Gastrocnemius medialis (tissue), 4 donors: ENCODE data around the gene BBS12. TPM values are rescaled to one million over a fixed set of nuclear protein-coding genes. Genes with fewer than 3 reads are reported as not detected.

Experiments
- ATAC-seq, 2 donors: fragments of 150-250 bp; one replicate each; pipeline ENCODE4 v1.9.1; 2016
- DNase-seq, 2 donors: peaks; one replicate each; pipeline ENCODE4 v3.0.0-alpha.2; 2019
- H3K27ac ChIP-seq, 4 donors: fragments of 200-600 bp; sonication (generic); 1 replicate in 1 of 4; 2 replicates in 3 of 4; pipeline ENCODE4 v1.5.1; 2016 to 2018; ENCODE audit warnings: mild to moderate bottlenecking in 2 of 4, moderate library complexity in 1 of 4
- H3K27me3 ChIP-seq, 3 donors: fragments of 200-600 bp; sonication (generic) in 2 of 3; 1 replicate in 1 of 3; 2 replicates in 2 of 3; pipeline versions ENCODE4 v1.5.1 to v1.6.0; 2016 to 2019; ENCODE audit warnings: mild to moderate bottlenecking in 1 of 3, moderate library complexity in 1 of 3
- H3K36me3 ChIP-seq, 2 donors: fragments of 200-600 bp; sonication (generic) in 1 of 2; one replicate each; pipeline ENCODE4 v1.5.1; 2017 to 2018
- H3K4me1 ChIP-seq, 2 donors: fragments of 200-600 bp; sonication (generic) in 1 of 2; one replicate each; pipeline ENCODE4 v1.5.1; 2016 to 2017; ENCODE audit warnings: mild to moderate bottlenecking in 2 of 2
- H3K4me3 ChIP-seq, 4 donors: fragments of 200-600 bp; sonication (generic) in 3 of 4; 1 replicate in 1 of 4; 2 replicates in 3 of 4; pipeline ENCODE4 v1.5.1; 2016 to 2019; ENCODE audit warnings: mild to moderate bottlenecking in 2 of 4
- H3K9me3 ChIP-seq, 3 donors: fragments of 200-600 bp; sonication (generic) in 2 of 3; 1 replicate in 1 of 3; 2 replicates in 2 of 3; pipeline ENCODE4 v1.5.1; 2016 to 2019
- POLR2A ChIP-seq, 2 donors: fragments of 450-650 bp; IDR thresholded peaks; one replicate each; pipeline ENCODE4 v1.6.1; 2017; ENCODE audit warnings: antibody characterized with exemption in 2 of 2, mild to moderate bottlenecking in 2 of 2, moderate library complexity in 2 of 2
- in situ Hi-C, 4 donors: fragments of 200-750 bp; cut with MboI; loops; one replicate each; pipeline versions ENCODE4 v1.15.0 to v1.8.0; 2017; ENCODE audit warnings: low sequenced_read_pairs in 4 of 4
- intact Hi-C: fragments of 100-400 bp; cut with DNase I; formaldehyde crosslinking; loops from one replicate; pipeline ENCODE4 v1.15.1; 2023; ENCODE audit warnings: low total_unique reads
- total RNA-seq, 4 donors: library from RNA; depleted of rRNA; stranded (reverse); fragments of >200 nt; gene quantifications; one replicate each; pipeline versions ENCODE4 v1.1.0 to v1.2.3, GENCODE V29; 2016
- TF ChIP-seq, protein P1 (sequence below), 5 experiments: fragments of 450-650 bp in 3 of 5; fragments of 200-600 bp in 2 of 5; sonication (generic) in 2 of 5; IDR thresholded peaks in 4 of 5; conservative IDR thresholded peaks in 1 of 5; 1 replicate in 4 of 5; 2 replicates in 1 of 5; pipeline ENCODE4 v1.5.1; 2016 to 2019; ENCODE audit warnings: antibody characterized with exemption in 5 of 5, mild to moderate bottlenecking in 3 of 5, moderate library complexity in 3 of 5

BBS12 gene
- total RNA-seq, 4 donors from 2014 or later: 0.61 to 1.9 (median 1.3) TPM

DNA sequence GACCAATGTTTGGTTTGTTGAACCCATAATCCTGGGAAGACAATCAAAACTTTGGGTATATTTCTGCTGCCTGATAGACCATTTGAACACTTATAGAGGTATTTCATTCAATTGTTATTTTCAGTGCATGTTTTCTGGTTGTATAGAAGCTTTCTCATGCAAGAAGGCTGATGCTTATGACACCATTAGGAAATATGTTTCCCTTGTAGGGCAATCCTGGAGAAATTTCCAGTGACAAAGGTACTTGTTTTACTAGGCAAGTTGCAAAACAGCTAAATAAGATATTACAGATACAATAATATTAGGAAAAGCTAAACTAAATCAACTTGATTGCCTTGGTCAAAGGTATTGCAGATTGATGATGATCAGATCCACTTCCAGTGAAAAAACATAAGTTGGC is 61.3 kb downstream of the BBS12 start:
- in situ Hi-C loops: no loop called here
- ATAC-seq: no peak

More for the DNA sequence above, 61.3 kb downstream of the BBS12 start:
- Histone ChIP-seq H3K9me3 (no peaks in the 10 kb centered on the region), H3K4me3 (no peak overlapping the region), H3K4me1 (peaks cover 0 to 3% of the 10 kb centered on the region in 2 donors), H3K27ac (no peak overlapping the region), H3K27me3 (no peaks in the 10 kb centered on the region), H3K36me3 (no peaks in the 10 kb centered on the region)
- DNase-seq: no peak
- intact Hi-C loops: no loop called here
- TF ChIP-seq, protein P1, sequence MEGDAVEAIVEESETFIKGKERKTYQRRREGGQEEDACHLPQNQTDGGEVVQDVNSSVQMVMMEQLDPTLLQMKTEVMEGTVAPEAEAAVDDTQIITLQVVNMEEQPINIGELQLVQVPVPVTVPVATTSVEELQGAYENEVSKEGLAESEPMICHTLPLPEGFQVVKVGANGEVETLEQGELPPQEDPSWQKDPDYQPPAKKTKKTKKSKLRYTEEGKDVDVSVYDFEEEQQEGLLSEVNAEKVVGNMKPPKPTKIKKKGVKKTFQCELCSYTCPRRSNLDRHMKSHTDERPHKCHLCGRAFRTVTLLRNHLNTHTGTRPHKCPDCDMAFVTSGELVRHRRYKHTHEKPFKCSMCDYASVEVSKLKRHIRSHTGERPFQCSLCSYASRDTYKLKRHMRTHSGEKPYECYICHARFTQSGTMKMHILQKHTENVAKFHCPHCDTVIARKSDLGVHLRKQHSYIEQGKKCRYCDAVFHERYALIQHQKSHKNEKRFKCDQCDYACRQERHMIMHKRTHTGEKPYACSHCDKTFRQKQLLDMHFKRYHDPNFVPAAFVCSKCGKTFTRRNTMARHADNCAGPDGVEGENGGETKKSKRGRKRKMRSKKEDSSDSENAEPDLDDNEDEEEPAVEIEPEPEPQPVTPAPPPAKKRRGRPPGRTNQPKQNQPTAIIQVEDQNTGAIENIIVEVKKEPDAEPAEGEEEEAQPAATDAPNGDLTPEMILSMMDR (IDR thresholded peaks at IDR 0.05 in 4 of 5, conservative IDR thresholded peaks at IDR 0.05 in 1 of 5): no peak
- no peak for TF ChIP-seq POLR2A (IDR thresholded peaks at IDR 0.05)

Other genes with a start within 250 kb of the BBS12 start
- not detected for gene IL21, start 111.6 kb upstream of the BBS12 start, total RNA-seq
- 1 to 10 TPM; 1.5 to 3.5 (median 1.9) TPM for gene FGF2, start 94.1 kb downstream of the BBS12 start, total RNA-seq
- 1 to 10 TPM; 2.0 to 4.0 (median 2.6) TPM for gene NUDT6, start 189.9 kb downstream of the BBS12 start, total RNA-seq